DMS 273 treated with DMSO at 0.1 percent for 48 hours (cell line): ENCODE data around the gene MAPKAP1.
"Not testable (repeated sequence)": the region's sequence is repeated elsewhere in the genome, so short reads cannot be mapped to it uniquely, and the experiment has no call there.

Experiments used
- DNase-seq: peaks from one replicate; lab custom pipeline; 2025; lab: John Stamatoyannopoulos, UW

The MAPKAP1 gene

GRCh38 chr9:125604196-125604595 lies 102.8 kb downstream of the MAPKAP1 start:
- DNase-seq, result peak; percentile 10

- DNase-seq, result no peak
Measured at GRCh38 chr9:125603478-125604021, 103.5 kb downstream of the MAPKAP1 start.

- DNase-seq, result no peak
Measured at GRCh38 chr9:125601961-125602360, 105.0 kb downstream of the MAPKAP1 start.

- no peak for DNase-seq
Measured at GRCh38 chr9:125600194-125600593, 106.8 kb downstream of the MAPKAP1 start.

GRCh38 chr9:125594223-125594610 lies 112.8 kb downstream of the MAPKAP1 start:
- DNase-seq, result no peak

- DNase-seq, result no peak
Measured at GRCh38 chr9:125593581-125594222, 113.3 kb downstream of the MAPKAP1 start.

GRCh38 chr9:125591888-125592287 lies 115.1 kb downstream of the MAPKAP1 start:
- DNase-seq, result no peak

- DNase-seq, result no peak
Measured at GRCh38 chr9:125591245-125591644, 115.8 kb downstream of the MAPKAP1 start.

- no peak for DNase-seq
Measured at GRCh38 chr9:125589287-125589686, 117.7 kb downstream of the MAPKAP1 start.

GRCh38 chr9:125587819-125588460 lies 119.1 kb downstream of the MAPKAP1 start:
- DNase-seq, result no peak

GRCh38 chr9:125586172-125586511 lies 120.9 kb downstream of the MAPKAP1 start:
- no peak for DNase-seq

GRCh38 chr9:125585503-125586171 lies 121.4 kb downstream of the MAPKAP1 start:
- no peak for DNase-seq

GRCh38 chr9:125580701-125581286 lies 126.2 kb downstream of the MAPKAP1 start:
- DNase-seq, result no peak

GRCh38 chr9:125579030-125579932 lies 127.7 kb downstream of the MAPKAP1 start:
- DNase-seq, result no peak

- DNase-seq, result no peak
Measured at GRCh38 chr9:125574126-125574877, 132.7 kb downstream of the MAPKAP1 start.

- DNase-seq, result not testable (repeated sequence)
Measured at GRCh38 chr9:125572461-125572860, 134.5 kb downstream of the MAPKAP1 start.

GRCh38 chr9:125571824-125572223 lies 135.2 kb downstream of the MAPKAP1 start:
- not testable (repeated sequence) for DNase-seq

- no peak for DNase-seq
Measured at GRCh38 chr9:125570246-125570645, 136.8 kb downstream of the MAPKAP1 start.

GRCh38 chr9:125568621-125569020 lies 138.4 kb downstream of the MAPKAP1 start:
- no peak for DNase-seq

- DNase-seq, result not testable (repeated sequence)
Measured at GRCh38 chr9:125566051-125566450, 141.0 kb downstream of the MAPKAP1 start.

GRCh38 chr9:125565126-125565525 lies 141.9 kb downstream of the MAPKAP1 start:
- DNase-seq, result no peak
